HG02840 (cell line): Measurements from ENCODE around the gene TLR4.

ENCODE experiments used
- ATAC-seq: cut with Tn5 transposase; IDR thresholded peaks from one replicate; pipeline ENCODE4 v1.9.1; 2021; ENCODE audit warnings: mild to moderate bottlenecking, moderate library complexity, moderate number of reproducible peaks; ENCODE audit not compliant: unreplicated experiment, low FRiP score

The TLR4 gene

GRCh38 chr9:117704024-117704575 is at the start of gene TLR4:
Gene TLR4 (plus strand): TSS chr9:117704403. CDS start chr9:117704473, 70 bp downstream.
- peak; percentile 100 for ATAC-seq

GRCh38 chr9:117656002-117656401 is 48.2 kb upstream of the TLR4 start:
- ATAC-seq: no peak

- no peak for ATAC-seq
Observed at GRCh38 chr9:117662651-117663050, 41.6 kb upstream of the TLR4 start.

GRCh38 chr9:117664419-117664818 is 39.8 kb upstream of the TLR4 start:
- no peak for ATAC-seq

- no peak for ATAC-seq
Observed at GRCh38 chr9:117665601-117666385, 38.4 kb upstream of the TLR4 start.

GRCh38 chr9:117671468-117671867 is 32.7 kb upstream of the TLR4 start:
- ATAC-seq: no peak

- no peak for ATAC-seq
Observed at GRCh38 chr9:117672369-117672768, 31.8 kb upstream of the TLR4 start.

GRCh38 chr9:117677572-117677971 is 26.6 kb upstream of the TLR4 start:
- no peak for ATAC-seq

GRCh38 chr9:117678871-117679270 is 25.3 kb upstream of the TLR4 start:
- ATAC-seq: no peak

GRCh38 chr9:117679416-117679815 is 24.8 kb upstream of the TLR4 start:
- no peak for ATAC-seq

- ATAC-seq: no peak
Observed at GRCh38 chr9:117681888-117682287, 22.3 kb upstream of the TLR4 start.

- ATAC-seq: peak; percentile 64
Observed at GRCh38 chr9:117682955-117683710, 21.1 kb upstream of the TLR4 start.

- no peak for ATAC-seq
Observed at GRCh38 chr9:117687532-117687931, 16.7 kb upstream of the TLR4 start.

GRCh38 chr9:117691367-117691766 is 12.8 kb upstream of the TLR4 start:
- no peak for ATAC-seq

GRCh38 chr9:117696154-117696553 is 8.0 kb upstream of the TLR4 start:
- no peak for ATAC-seq

- ATAC-seq: no peak
Observed at GRCh38 chr9:117697046-117697445, 7.2 kb upstream of the TLR4 start.

GRCh38 chr9:117703537-117703936 is 666 bp upstream of the TLR4 start:
- ATAC-seq: no peak

GRCh38 chr9:117704597-117704996 is 394 bp downstream of the TLR4 start:
- no peak for ATAC-seq

- ATAC-seq: no peak
Observed at GRCh38 chr9:117705386-117705785, 1.2 kb downstream of the TLR4 start.

- no peak for ATAC-seq
Observed at GRCh38 chr9:117706421-117707116, 2.4 kb downstream of the TLR4 start.

GRCh38 chr9:117707561-117707960 is 3.4 kb downstream of the TLR4 start:
- no peak for ATAC-seq
